GM12878 (cell line): ENCODE measurements around the gene TRIM63. TPM values are rescaled to one million over a fixed set of nuclear protein-coding genes. Genes with fewer than 3 reads are reported as not detected.

Experiments
- ATAC-seq: fragments of 200-7000 bp; cut with Tn5 transposase; 3 replicates; pipeline ENCODE4 v1.9.1; 2020; ENCODE audit warnings: mild to moderate bottlenecking, moderate library complexity
- BruUV-seq: library from RNA; stranded (reverse); fragments of 400-500 nt; replicated peaks from 2 replicates; lab custom pipeline; 2021; lab: Mats Ljungman, UMichigan
- CTCF ChIA-PET: fragments of 300-600 bp; sonication (Branson Sonifier 250); formaldehyde crosslinking; extraction: SDS; loops from one replicate; lab custom pipeline; 2021; ENCODE audit warnings: inconsistent platforms; lab: Yijun Ruan, JAX
- POLR2A ChIA-PET: fragments of 350-600 bp; formaldehyde crosslinking; extraction: SDS; loops from one replicate; lab custom pipeline; 2021; ENCODE audit warnings: inconsistent platforms; lab: Charles Lee
- RAD21 ChIA-PET: fragments of 300-600 bp; sonication (Branson Sonifier 250); formaldehyde crosslinking; loops from one replicate; lab custom pipeline; 2023; ENCODE audit warnings: antibody characterized with exemption; ENCODE audit not compliant: unreplicated experiment; lab: Charles Lee
- SMC1A ChIA-PET: fragments of 300-600 bp; sonication (Branson Sonifier 250); formaldehyde crosslinking; loops from one replicate; lab custom pipeline; 2023; ENCODE audit not compliant: unreplicated experiment, uncharacterized antibody; lab: Charles Lee
- DNase-seq: peaks from one replicate; pipeline ENCODE4 v3.0.0-alpha.2; 2011; ENCODE audit warnings: low read depth, low spot score
- FAIRE-seq: peaks from 3 replicates; lab custom pipeline; 2011; peaks lifted over from hg19 to GRCh38; lab: Jason Lieb, UNC
- H2AFZ ChIP-seq: 2 replicates; pipeline ENCODE4 v1.6.0; 2011; ENCODE audit warnings: low read depth, low read length, control low read depth; ENCODE audit not compliant: control insufficient read depth
- H3K27ac ChIP-seq: 2 replicates; pipeline ENCODE4 v1.5.1; 2011; ENCODE audit warnings: control low read depth; ENCODE audit not compliant: control insufficient read depth, insufficient read depth
- H3K27me3 ChIP-seq, 2 experiments: replicated peaks in 1 of 2; 2 replicates each; pipeline versions ENCODE4 v1.6.0 to v1.6.1; 2011; ENCODE audit warnings: low read length in 1 of 2; ENCODE audit not compliant: control insufficient read depth in 2 of 2, insufficient read depth in 2 of 2
- H3K36me3 ChIP-seq, 2 experiments: 2 replicates each; pipeline ENCODE4 v1.5.1; 2011; ENCODE audit warnings: low read length in 1 of 2; ENCODE audit not compliant: control insufficient read depth in 2 of 2, insufficient read depth in 2 of 2
- H3K4me1 ChIP-seq: 2 replicates; pipeline ENCODE4 v1.6.1; 2011; ENCODE audit warnings: mild to moderate bottlenecking, low read length, moderate library complexity, mixed read lengths; ENCODE audit not compliant: control insufficient read depth, insufficient read depth
- H3K4me2 ChIP-seq: 2 replicates; pipeline ENCODE4 v1.6.0; 2011; ENCODE audit warnings: control low read depth; ENCODE audit not compliant: control insufficient read depth, insufficient read depth
- H3K4me3 ChIP-seq: fragments of 200-600 bp; sonication (generic); 2 replicates; pipeline ENCODE4 v1.5.1; 2016
- H3K79me2 ChIP-seq: 2 replicates; pipeline ENCODE4 v1.6.0; 2011; ENCODE audit warnings: low read length; ENCODE audit not compliant: control insufficient read depth, insufficient read depth
- H3K9ac ChIP-seq: 2 replicates; pipeline ENCODE4 v1.8.0; 2011; ENCODE audit warnings: low read length, control low read depth, mixed read lengths; ENCODE audit not compliant: control insufficient read depth, insufficient read depth
- H3K9me3 ChIP-seq: replicated peaks from 3 replicates; pipeline ENCODE4 v1.5.1; 2011; ENCODE audit warnings: mild to moderate bottlenecking, low read length; ENCODE audit not compliant: control insufficient read depth, insufficient read depth
- H4K20me1 ChIP-seq: 2 replicates; pipeline ENCODE4 v1.6.0; 2011; ENCODE audit not compliant: control insufficient read depth, insufficient read depth
- NFXL1 ChIP-seq: fragments of 450-650 bp; IDR thresholded peaks from 2 replicates; pipeline ENCODE4 v1.6.1; 2017; ENCODE audit warnings: antibody characterized with exemption, mild to moderate bottlenecking, borderline replicate concordance
- POLR2AphosphoS2 ChIP-seq: IDR thresholded peaks from 2 replicates; pipeline ENCODE4 v1.6.1; 2011; ENCODE audit warnings: low read depth, mild to moderate bottlenecking, low read length, improper control_type of control experiment, moderate library complexity
- RFX5 ChIP-seq: IDR thresholded peaks from 2 replicates; pipeline ENCODE4 v1.6.1; 2011; ENCODE audit warnings: low read depth, low read length, improper control_type of control experiment
- SREBF1 ChIP-seq: IDR thresholded peaks from 2 replicates; pipeline ENCODE4 v1.6.1; 2012; ENCODE audit warnings: mild to moderate bottlenecking, low read length
- SREBF2 ChIP-seq: IDR thresholded peaks from 2 replicates; pipeline ENCODE4 v1.6.1; 2012; ENCODE audit warnings: mild to moderate bottlenecking, low read length
- TARDBP ChIP-seq: IDR thresholded peaks from 2 replicates; pipeline ENCODE4 v1.6.1; 2016; ENCODE audit warnings: borderline replicate concordance
- ZBED1 ChIP-seq: IDR thresholded peaks from 2 replicates; pipeline ENCODE4 v1.6.1; 2016; ENCODE audit warnings: borderline replicate concordance
- ZNF24 ChIP-seq: fragments of 450-650 bp; IDR thresholded peaks from 2 replicates; pipeline ENCODE4 v1.6.1; 2017; ENCODE audit warnings: antibody characterized with exemption, mild to moderate bottlenecking
- WGBS: methylation state at CpG from one replicate; pipeline ENCODE4 v1.1.6; 2016; ENCODE audit warnings: low lambda C conversion rate; ENCODE audit not compliant: insufficient replicate concordance, insufficient coverage; ENCODE audit errors: missing lambda C conversion rate; 5-methylcytosine and 5-hydroxymethylcytosine counted together
- in situ Hi-C: fragments of 300-500 bp; cut with MboI; formaldehyde crosslinking; loops from 9 replicates; pipeline ENCODE4 v1.14.3; 2018; ENCODE audit warnings: mixed read lengths
- intact Hi-C: fragments of 100-400 bp; cut with micrococcal nuclease; formaldehyde crosslinking; loops from one replicate; pipeline ENCODE4 v1.14.2; 2022; ENCODE audit not compliant: unreplicated experiment
- polyA plus RNA-seq, 11 experiments: library from polyadenylated mRNA; depleted of rRNA in 4 of 11; unstranded in 6 of 11; stranded (reverse) in 5 of 11; fragments of >200 nt; fragmentation: Nextera tagmentation in 4 of 11; fragmentation: Illumina TruSeq in 1 of 11; extraction: Ambion mirVana in 4 of 11; extraction: Trizol in 1 of 11; gene quantifications; 1 replicate in 1 of 11; 2 replicates in 10 of 11; pipeline versions ENCODE4 v1.2.1 to v1.2.3, GENCODE V29; 2011 to 2016; ENCODE audit warnings: inconsistent platforms in 2 of 11, missing spikeins in 2 of 11, low read depth in 1 of 11
- total RNA-seq, 4 experiments: library from RNA; depleted of rRNA in 3 of 4; stranded (reverse); fragments of >200 nt in 3 of 4; fragmentation: Illumina TruSeq in 1 of 4; extraction: Trizol in 1 of 4; gene quantifications; 2 replicates each; pipeline versions ENCODE4 v1.2.1 to v1.2.3, GENCODE V29; 2013 to 2021
- TF ChIP-seq, protein P1 (sequence below): fragments of 450-650 bp; IDR thresholded peaks from 2 replicates; pipeline ENCODE4 v1.6.1; 2017; ENCODE audit warnings: mild to moderate bottlenecking, low read depth, inconsistent platforms; ENCODE audit not compliant: poor library complexity, severe bottlenecking
- TF ChIP-seq, protein P2 (sequence below): IDR thresholded peaks from 2 replicates; pipeline ENCODE4 v1.6.1; 2011; ENCODE audit warnings: borderline replicate concordance, low read depth, mild to moderate bottlenecking, moderate library complexity, low read length; ENCODE audit not compliant: insufficient read depth, poor library complexity, severe bottlenecking
- TF ChIP-seq, protein P3 (sequence below): fragments of 450-650 bp; IDR thresholded peaks from 2 replicates; pipeline ENCODE4 v1.6.1; 2017; ENCODE audit warnings: mild to moderate bottlenecking
- TF ChIP-seq, protein P4 (sequence below): IDR thresholded peaks from 2 replicates; pipeline ENCODE4 v1.6.1; 2012; ENCODE audit warnings: low read length, inconsistent platforms

The TRIM63 gene
- total and polyA plus RNA-seq, 10 of the 15 experiments (the other 5 are each of a cell fraction or from before 2014, with no cell fraction given), result not detected

DNA sequence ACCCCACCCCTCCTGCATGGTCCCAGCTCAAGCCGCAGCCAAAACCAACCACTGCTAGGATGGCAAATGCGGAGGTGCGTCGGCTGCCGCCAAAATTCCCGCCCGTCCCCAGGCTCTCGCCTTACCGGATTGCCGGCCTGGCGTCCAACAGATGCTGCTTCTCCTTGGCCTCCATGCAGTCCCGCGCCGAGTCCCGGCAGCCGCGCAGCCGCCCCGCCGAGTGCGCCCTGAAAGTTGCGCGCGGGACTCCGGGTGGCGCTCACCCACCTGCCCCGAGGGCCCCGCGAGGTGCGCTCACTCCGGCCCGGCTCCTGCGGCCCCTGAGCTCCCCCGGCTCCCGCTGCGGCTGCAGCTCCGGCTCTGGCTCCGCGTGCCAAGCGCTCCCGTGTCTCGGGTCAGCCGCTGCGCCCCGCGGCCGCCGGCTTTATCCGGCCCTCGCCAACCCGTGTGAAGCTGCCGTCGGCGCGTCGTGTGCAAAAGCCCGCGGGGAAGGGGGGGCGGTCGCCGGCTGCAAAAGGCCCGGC, 21.6 kb downstream of the TRIM63 start, which contains the start of gene SLC30A2 (continued):
- TF ChIP-seq, protein P1, sequence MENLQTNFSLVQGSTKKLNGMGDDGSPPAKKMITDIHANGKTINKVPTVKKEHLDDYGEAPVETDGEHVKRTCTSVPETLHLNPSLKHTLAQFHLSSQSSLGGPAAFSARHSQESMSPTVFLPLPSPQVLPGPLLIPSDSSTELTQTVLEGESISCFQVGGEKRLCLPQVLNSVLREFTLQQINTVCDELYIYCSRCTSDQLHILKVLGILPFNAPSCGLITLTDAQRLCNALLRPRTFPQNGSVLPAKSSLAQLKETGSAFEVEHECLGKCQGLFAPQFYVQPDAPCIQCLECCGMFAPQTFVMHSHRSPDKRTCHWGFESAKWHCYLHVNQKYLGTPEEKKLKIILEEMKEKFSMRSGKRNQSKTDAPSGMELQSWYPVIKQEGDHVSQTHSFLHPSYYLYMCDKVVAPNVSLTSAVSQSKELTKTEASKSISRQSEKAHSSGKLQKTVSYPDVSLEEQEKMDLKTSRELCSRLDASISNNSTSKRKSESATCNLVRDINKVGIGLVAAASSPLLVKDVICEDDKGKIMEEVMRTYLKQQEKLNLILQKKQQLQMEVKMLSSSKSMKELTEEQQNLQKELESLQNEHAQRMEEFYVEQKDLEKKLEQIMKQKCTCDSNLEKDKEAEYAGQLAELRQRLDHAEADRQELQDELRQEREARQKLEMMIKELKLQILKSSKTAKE, result no peak
- no peak for TF ChIP-seq TARDBP

DNA sequence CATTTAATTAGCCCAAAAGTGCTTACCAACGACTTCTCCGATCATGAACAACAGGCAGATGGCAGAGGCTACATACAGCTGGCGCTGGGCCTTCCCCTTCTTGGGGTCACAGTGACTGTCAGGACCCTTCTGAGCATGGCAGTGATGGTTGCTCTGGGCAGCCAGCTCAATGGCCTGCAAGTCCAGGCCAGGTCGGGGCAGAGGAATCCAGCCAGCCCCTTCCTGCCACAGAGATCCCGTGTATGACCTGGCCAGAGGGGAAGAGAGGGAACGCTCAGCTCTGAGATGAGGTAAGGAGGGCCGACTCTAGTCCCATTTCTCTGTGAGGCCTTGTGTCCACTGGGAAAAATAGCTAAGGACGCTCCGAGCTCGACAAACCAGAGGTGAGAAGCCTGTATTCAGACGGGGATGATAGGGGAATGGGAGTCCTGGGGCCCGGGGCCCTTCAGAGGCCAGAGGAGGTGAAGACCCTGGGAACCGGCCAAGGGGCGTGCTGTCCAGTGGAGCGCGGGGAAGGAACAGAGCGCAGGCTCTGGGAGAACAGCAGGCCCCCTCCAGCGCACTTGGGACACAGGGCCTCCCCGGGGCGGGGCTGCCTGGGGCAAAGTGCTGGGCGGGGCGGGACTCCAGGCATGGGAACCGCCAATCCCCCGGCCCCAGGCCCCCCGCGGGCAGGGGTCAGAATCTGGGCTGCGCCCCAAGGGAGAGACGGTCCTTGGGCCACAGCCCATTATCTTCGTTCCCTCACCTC, 22.3 kb downstream of the TRIM63 start:
- SMC1A ChIA-PET, result no interaction called here
- TF ChIP-seq SREBF2 (no peak), SREBF1 (no peak), RFX5 (no peak), ZNF24 (no peak), ZBED1 (no peak), POLR2AphosphoS2 (no peak), NFXL1 (no peak)
- TF ChIP-seq, protein P2, sequence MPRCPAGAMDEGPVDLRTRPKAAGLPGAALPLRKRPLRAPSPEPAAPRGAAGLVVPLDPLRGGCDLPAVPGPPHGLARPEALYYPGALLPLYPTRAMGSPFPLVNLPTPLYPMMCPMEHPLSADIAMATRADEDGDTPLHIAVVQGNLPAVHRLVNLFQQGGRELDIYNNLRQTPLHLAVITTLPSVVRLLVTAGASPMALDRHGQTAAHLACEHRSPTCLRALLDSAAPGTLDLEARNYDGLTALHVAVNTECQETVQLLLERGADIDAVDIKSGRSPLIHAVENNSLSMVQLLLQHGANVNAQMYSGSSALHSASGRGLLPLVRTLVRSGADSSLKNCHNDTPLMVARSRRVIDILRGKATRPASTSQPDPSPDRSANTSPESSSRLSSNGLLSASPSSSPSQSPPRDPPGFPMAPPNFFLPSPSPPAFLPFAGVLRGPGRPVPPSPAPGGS, result no peak
- TF ChIP-seq, protein P3, sequence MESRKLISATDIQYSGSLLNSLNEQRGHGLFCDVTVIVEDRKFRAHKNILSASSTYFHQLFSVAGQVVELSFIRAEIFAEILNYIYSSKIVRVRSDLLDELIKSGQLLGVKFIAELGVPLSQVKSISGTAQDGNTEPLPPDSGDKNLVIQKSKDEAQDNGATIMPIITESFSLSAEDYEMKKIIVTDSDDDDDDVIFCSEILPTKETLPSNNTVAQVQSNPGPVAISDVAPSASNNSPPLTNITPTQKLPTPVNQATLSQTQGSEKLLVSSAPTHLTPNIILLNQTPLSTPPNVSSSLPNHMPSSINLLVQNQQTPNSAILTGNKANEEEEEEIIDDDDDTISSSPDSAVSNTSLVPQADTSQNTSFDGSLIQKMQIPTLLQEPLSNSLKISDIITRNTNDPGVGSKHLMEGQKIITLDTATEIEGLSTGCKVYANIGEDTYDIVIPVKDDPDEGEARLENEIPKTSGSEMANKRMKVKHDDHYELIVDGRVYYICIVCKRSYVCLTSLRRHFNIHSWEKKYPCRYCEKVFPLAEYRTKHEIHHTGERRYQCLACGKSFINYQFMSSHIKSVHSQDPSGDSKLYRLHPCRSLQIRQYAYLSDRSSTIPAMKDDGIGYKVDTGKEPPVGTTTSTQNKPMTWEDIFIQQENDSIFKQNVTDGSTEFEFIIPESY, result no peak
- TF ChIP-seq, protein P4, sequence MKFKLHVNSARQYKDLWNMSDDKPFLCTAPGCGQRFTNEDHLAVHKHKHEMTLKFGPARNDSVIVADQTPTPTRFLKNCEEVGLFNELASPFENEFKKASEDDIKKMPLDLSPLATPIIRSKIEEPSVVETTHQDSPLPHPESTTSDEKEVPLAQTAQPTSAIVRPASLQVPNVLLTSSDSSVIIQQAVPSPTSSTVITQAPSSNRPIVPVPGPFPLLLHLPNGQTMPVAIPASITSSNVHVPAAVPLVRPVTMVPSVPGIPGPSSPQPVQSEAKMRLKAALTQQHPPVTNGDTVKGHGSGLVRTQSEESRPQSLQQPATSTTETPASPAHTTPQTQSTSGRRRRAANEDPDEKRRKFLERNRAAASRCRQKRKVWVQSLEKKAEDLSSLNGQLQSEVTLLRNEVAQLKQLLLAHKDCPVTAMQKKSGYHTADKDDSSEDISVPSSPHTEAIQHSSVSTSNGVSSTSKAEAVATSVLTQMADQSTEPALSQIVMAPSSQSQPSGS, result no peak

More for the DNA sequence above, 22.3 kb downstream of the TRIM63 start:
- Histone ChIP-seq H2AFZ (no peak overlapping the region), H3K4me1 (no peaks in the 10 kb centered on the region), H3K27me3 (peaks cover 13 to 19% of the 10 kb centered on the region in 2 experiments), H3K79me2 (no peaks in the 10 kb centered on the region), H3K4me2 (no peak overlapping the region), H3K36me3 (no peaks in the 10 kb centered on the region), H3K9ac (no peak overlapping the region), H3K9me3 (no peaks in the 10 kb centered on the region), H3K4me3 (no peak overlapping the region), H4K20me1 (no peaks in the 10 kb centered on the region), H3K27ac (no peak overlapping the region)
- DNase-seq (no peak), FAIRE-seq (no peak), ATAC-seq (no peak)
- in situ Hi-C loops, result loop anchor here (5.0 kb wide), 1 partner anchor 97 kb away; no protein-coding TSS in a partner anchor
- intact Hi-C loops, result no loop called here
- 37% methylated on average over 28 of the region's 29 CpGs for WGBS
- ChIA-PET POLR2A (no interaction called here), RAD21 (no interaction called here), CTCF (interaction anchor here (0.9 to 1.0 kb wide), 2 partner anchors 11 to 14 kb away, joined by 3 read pairs; no protein-coding TSS in a partner anchor)
- BruUV-seq, result no TSS peak
